GM18909 (cell line): ENCODE measurements around the gene IGFBP4.

ENCODE experiments used
- ATAC-seq: cut with Tn5 transposase; IDR thresholded peaks from one replicate; pipeline ENCODE4 v1.9.1; 2021; ENCODE audit warnings: mild to moderate bottlenecking; ENCODE audit not compliant: unreplicated experiment, poor library complexity

IGFBP4 gene

DNA sequence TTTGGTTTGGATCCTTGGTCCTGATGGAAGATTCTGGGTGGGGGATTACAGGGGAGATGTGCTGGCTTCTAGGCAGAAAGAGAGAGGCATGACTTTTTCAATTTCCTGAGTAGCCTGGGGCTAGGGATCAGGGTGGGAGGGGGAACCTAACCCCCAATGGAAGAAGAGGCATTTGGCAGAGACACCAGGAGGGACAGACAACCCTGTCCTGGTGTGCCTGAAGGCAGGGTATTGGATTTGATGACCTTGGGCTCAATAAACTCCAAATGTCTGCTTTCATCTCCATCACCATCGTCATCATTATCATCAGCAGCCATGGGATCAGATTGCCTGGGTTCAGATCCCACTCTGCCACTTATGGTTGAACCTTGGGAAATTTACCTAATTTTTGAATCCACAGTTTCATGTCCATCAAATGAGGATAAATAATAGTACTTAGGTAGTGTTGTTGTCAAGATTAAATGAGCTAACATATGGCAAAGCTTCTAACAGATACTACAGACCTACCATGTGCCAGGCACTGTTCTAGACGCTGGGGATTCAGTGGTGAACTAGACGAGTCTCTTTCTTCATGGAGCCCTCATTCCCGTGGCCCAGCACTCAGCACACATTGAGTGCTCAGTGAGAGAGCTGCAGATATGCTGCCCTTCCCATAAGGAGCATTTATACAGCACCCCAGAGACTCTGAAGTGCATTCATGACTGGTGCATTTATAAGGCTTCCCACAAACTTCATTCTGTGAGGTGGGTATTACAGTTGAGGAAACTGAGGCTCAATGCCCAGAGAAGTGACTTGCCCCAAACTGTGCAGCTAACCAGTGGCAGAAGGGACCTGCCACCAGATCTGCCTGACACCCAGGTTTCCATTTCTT lies 26.8 kb downstream of the IGFBP4 start:
- no peak for ATAC-seq

DNA sequence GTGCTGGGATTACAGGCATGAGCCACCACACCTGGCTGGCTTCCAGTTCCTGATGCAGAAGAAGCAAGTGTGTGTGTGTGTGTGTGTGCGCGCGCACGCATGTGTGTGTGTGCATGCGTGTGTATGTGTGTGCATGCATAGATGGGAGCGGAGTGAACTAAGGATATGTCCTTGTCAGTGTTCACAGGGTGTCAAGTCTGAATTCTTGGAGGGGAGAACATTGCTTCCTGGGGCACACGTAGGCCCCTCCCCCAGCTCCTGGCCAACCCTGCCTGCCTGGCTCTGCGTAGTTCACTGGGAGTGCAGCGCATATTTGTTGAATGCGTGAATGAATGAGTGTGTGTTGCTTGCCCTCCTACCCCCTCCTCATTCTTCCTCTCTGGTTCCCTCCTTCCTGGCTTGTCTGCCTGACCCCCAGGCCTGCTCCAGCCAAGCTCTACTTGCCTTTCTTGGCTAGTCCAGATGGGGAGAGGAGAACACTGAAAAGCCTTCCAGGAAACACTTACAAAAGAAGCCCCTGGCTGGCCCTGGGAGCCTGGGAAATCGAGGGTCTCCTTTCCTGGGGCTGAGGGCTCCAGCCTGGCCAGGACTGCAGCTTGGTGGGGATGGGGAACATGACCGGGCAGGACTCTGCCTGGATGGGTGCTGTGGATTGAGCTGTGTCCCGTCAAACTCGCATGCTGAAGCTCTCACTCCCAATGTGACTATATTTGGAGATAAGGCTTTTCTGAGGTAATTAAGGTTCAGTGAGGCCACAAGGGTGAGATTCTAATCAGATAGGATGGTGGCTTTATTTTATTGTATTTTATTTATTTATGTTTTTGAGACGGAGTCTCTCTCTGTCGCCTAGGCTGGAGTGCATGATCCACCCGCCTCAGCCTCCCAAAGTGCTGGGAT lies 27.9 kb downstream of the IGFBP4 start:
- ATAC-seq: no peak

- ATAC-seq: no peak
Observed at GRCh38 chr17:40471846-40472732, 28.8 kb downstream of the IGFBP4 start.

- ATAC-seq: no peak
Observed at GRCh38 chr17:40472733-40473452, 29.6 kb downstream of the IGFBP4 start.

DNA sequence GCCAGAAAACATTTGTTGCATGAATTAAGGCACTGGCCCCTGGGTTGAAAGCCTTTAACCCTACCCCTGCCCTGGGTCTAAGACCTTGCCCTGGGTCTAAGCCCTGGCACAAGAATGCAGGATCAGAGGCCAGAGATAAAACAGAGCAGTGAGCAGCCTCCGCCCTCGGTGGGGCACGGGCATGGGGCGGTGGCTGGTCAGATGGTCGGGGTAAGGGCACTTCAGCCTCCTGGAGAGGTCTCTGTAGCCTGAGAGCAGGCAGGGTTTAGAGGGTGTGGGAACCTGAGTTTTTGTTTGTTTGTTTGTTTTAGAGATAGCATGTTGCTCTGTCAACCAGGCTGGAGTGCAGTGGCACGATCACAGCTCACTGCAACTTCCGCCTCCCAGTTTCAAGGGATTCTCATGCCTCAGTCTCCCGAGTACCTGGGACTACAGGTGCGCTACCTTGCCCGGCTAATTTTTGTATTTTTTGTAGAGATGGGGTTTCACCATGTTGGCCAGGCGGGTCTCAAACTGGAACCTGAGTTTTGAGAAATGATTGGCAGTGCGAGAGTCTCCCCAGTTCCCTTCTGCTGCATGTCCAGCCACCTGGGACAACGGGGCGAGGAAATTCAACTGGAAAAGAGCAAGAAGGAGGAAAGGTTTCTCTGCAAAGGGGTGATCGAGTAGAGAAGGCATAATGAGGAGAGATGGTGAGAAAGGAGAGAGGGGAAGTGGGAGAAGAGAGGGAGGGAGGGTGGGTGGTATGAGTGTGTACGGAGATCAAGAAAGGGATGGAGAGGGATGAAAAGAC lies 30.5 kb downstream of the IGFBP4 start:
- ATAC-seq: no peak

GRCh38 chr17:40474419-40475002 lies 31.3 kb downstream of the IGFBP4 start:
- ATAC-seq: no peak

DNA sequence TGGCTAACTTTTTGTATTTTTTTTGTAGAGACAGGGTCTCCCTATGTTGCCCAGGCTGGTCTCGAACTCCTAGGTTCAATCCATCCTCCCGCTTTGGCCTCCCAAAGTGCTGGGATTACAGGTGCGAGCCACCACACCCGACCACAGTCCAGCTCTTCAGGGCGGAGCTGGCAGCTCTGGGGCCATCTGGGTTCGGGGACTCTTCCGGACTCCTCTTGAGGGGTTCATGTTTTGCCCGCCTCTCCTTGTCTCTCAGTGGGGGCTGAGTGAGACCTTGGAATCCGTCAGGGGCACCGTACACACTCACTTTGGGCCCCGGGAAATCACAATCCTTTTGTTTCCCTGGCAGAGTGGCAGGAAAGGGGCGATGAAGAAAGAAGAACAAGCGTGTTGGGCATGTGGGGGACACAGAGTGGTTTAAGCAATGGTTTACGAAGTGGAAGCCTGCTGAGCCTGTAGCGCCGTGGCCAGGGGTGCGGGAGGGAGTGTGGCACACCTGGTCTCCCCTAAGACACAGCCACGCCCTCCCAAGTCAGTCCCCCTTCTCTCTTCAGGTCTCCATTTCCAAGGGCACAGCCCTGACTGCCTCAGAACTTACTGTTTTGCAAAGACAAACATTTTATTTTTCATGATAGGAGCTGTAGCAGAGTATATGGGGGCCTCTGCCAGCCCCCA lies 32.1 kb downstream of the IGFBP4 start:
- no peak for ATAC-seq

DNA sequence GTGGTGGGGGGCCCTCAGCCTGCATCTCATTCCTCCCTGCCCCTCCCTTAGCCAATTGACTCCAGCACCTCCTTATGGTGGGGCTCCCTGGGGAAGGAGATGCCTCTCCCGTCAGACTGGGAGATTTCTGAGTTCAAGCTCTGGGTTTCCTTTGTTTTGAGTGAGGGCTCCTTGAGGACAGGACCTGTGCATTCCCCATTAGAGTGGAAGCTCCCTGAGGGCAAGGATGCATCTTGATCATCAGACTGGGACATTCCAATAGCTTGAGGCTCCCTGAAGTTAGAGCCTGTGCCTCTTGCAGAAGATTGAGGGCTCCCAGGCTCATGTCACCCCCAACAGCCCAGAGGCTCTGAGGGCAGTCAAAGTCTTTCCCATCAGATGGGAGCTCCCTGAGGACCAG lies 34.5 kb downstream of the IGFBP4 start:
- no peak for ATAC-seq

GRCh38 chr17:40478486-40478885 lies 35.2 kb downstream of the IGFBP4 start:
- no peak for ATAC-seq

DNA sequence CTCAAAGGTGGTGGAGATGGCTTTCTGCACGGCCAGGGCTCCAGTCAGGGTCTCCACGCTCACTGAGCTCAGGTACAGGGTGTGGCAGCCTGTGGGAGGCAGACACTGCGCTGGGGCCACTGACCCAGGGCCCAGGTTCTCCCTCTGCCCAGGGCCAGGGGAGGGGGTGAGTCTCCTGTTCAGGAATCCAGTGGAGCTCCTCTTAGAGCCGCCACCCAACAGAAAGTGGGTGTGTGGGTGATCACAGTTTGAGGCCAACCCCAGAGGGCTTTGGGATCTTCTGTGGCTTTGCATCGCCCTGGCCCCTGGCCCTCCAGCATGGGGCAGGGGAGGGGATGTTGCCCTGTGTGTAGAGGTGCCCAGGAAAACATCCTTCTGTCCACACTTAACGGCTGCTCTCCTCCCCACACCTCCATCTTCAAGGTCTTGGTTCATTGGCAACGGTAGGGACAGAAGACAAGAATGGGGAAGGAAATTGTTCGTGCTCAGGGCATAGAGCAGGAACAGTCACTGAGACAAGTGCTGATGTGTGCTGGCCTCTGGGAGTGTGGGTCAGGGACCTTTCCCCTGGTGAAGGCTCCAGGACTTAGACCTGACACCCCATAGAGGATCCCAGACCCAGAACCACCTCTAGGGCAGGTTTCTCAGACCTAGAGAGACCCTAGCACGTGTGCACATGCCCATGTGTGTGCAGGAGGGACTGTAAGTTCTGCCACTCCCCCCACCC lies 36.7 kb downstream of the IGFBP4 start:
- no peak for ATAC-seq

DNA sequence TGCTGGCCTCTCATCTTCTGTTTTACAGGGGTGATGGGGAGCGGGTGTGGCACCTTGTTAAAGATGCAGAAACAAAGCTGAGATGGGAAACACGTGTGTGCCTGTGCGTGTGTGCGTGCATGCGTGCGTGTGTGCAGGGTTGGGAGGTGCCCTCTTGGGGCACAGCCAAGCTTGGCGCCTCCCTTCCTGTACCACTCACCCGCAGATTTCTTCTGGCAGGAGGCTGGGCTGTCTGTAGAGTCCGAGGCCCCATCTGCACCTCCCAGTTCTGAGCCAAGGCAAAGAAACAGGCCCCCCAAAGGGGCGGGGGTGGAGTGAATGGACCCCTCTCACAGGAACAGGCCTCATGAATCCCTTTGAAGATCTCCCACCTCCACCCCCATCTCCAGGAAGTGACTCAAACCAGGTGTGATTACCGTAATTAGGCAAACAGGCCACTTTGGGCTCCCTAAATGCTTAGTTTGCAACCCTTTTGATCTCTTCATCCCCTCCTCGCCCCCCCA lies 37.3 kb downstream of the IGFBP4 start:
- ATAC-seq: no peak

- no peak for ATAC-seq
Observed at GRCh38 chr17:40481106-40481505, 37.9 kb downstream of the IGFBP4 start.

GRCh38 chr17:40482722-40483121 lies 39.5 kb downstream of the IGFBP4 start:
- no peak for ATAC-seq

DNA sequence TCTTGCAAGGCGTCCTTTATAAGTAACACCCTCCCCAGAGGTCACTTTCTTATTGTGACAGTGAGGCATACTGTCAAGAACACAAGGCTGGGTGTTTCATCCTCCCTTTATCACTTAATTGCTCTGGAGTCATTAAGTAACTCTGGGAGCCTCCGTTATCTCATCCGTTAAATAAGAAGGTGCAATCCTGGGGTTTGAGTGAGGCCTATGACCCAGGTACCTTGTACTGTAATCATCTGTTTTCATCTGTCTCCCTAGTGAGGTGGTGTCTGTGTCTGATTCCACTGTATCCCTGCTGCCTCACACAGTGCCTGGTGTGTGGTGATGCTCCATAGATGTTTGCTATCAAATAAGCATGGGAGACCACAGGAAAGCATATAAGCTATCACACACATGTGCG lies 40.4 kb downstream of the IGFBP4 start:
- ATAC-seq: no peak

- no peak for ATAC-seq
Observed at GRCh38 chr17:40484285-40484972, 41.2 kb downstream of the IGFBP4 start.

- no peak for ATAC-seq
Observed at GRCh38 chr17:40484973-40485530, 41.8 kb downstream of the IGFBP4 start.
